ENCODE results near the gene XKR3.
"Not testable (repeated sequence)": the region's sequence is repeated elsewhere in the genome, so short reads cannot be mapped to it uniquely, and the experiment has no call there.

The XKR3 gene

GRCh38 chr22:16734271-16734670 lies 90.9 kb downstream of the XKR3 start:
- DNase-seq = not testable (repeated sequence)

Data from right hindlimb (tissue), 1 donor.